Body of pancreas (tissue), 4 donors: ENCODE measurements around the gene SLC1A5. TPM values are rescaled to one million over a fixed set of nuclear protein-coding genes. Genes with fewer than 3 reads are reported as not detected.
A peak's percentile ranks its signal among the peaks of the same experiment; 100 is the strongest.

ENCODE experiments used
- ATAC-seq: fragments of 150-250 bp; one replicate; pipeline ENCODE4 v1.9.1; 2016
- DNase-seq, 4 donors: peaks; one replicate each; pipeline ENCODE4 v3.0.0-alpha.2; 2019
- H3K27ac ChIP-seq, 4 donors: fragments of 200-600 bp; sonication (generic); 1 replicate in 3 of 4; 2 replicates in 1 of 4; pipeline versions ENCODE4 v1.5.1 to v1.6.1; 2016 to 2019; ENCODE audit warnings: mild to moderate bottlenecking in 1 of 4, mixed read lengths in 1 of 4, moderate library complexity in 1 of 4
- H3K27me3 ChIP-seq, 2 donors: fragments of 200-600 bp; sonication (generic); one replicate each; pipeline ENCODE4 v1.6.0; 2016; ENCODE audit warnings: mild to moderate bottlenecking in 1 of 2
- H3K36me3 ChIP-seq, 2 donors: fragments of 200-600 bp; sonication (generic); replicated peaks in 1 of 2; 2 replicates each; pipeline ENCODE4 v1.5.1; 2016; ENCODE audit warnings: low read depth in 2 of 2; ENCODE audit not compliant: insufficient read depth in 1 of 2
- H3K4me1 ChIP-seq: fragments of 200-600 bp; sonication (generic); one replicate; pipeline ENCODE4 v1.6.0; 2016
- H3K4me3 ChIP-seq, 2 donors: fragments of 200-600 bp; sonication (generic); 1 replicate in 1 of 2; 2 replicates in 1 of 2; pipeline ENCODE4 v1.5.1; 2016 to 2019
- H3K9me3 ChIP-seq, 3 donors: fragments of 200-600 bp; sonication (generic); 1 replicate in 2 of 3; 2 replicates in 1 of 3; pipeline ENCODE4 v1.5.1; 2016
- POLR2A ChIP-seq, 3 donors: fragments of 450-650 bp; IDR thresholded peaks; one replicate each; pipeline ENCODE4 v1.6.1; 2016; ENCODE audit warnings: antibody characterized with exemption in 3 of 3, mild to moderate bottlenecking in 2 of 3
- WGBS, 2 donors: methylation state at CpG; one replicate each; pipeline ENCODE4 v1.1.5; 2017; 5-methylcytosine and 5-hydroxymethylcytosine counted together
- intact Hi-C: fragments of 100-400 bp; cut with DNase I; formaldehyde crosslinking; loops from one replicate; pipeline ENCODE4 v1.15.1; 2023
- total RNA-seq, 2 donors: library from RNA; depleted of rRNA; stranded (reverse); fragments of >200 nt; gene quantifications; one replicate each; pipeline ENCODE4 v1.1.0, GENCODE V29; 2016
- TF ChIP-seq, protein P1 (sequence below), 7 experiments: fragments of 450-650 bp in 4 of 7; fragments of 200-600 bp in 3 of 7; sonication (generic) in 3 of 7; IDR thresholded peaks; one replicate each; pipeline ENCODE4 v1.5.1; 2016 to 2019; ENCODE audit warnings: antibody characterized with exemption in 7 of 7

Gene SLC1A5
- total RNA-seq, 2 donors from 2014 or later = 31.4 to 39.2 TPM

DNA sequence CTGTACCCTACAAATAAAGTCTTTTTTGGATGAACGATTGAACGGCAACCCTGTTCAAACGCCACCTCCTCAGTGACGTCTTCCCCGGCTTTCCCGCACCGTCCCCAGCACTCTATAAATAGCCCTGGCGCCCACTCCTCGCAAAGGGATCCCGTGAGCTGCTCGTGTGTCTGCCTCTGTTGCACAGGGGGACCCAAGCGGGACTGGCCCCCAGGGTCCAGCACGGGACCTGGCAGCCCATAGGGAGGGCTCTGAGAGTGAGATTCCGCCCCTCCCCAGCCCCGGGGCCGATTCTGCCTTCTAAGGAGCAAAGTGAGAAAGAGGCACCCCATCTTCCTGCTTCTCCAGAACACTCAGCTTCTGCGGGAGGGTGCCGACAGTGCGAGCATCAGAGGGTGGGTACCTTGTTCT is 50.6 kb downstream of the SLC1A5 start:
- Histone ChIP-seq H3K27me3 (no peaks in the 10 kb centered on the region), H3K36me3 (peaks cover 0 to 4% of the 10 kb centered on the region in 2 donors), H3K4me3 (no peak overlapping the region), H3K4me1 (peaks cover 11% of the 10 kb centered on the region), H3K9me3 (no peaks in the 10 kb centered on the region), H3K27ac (no peak overlapping the region)
- intact Hi-C loops = no loop called here
- ATAC-seq (no peak), DNase-seq (no peak)
- TF ChIP-seq, protein P1, sequence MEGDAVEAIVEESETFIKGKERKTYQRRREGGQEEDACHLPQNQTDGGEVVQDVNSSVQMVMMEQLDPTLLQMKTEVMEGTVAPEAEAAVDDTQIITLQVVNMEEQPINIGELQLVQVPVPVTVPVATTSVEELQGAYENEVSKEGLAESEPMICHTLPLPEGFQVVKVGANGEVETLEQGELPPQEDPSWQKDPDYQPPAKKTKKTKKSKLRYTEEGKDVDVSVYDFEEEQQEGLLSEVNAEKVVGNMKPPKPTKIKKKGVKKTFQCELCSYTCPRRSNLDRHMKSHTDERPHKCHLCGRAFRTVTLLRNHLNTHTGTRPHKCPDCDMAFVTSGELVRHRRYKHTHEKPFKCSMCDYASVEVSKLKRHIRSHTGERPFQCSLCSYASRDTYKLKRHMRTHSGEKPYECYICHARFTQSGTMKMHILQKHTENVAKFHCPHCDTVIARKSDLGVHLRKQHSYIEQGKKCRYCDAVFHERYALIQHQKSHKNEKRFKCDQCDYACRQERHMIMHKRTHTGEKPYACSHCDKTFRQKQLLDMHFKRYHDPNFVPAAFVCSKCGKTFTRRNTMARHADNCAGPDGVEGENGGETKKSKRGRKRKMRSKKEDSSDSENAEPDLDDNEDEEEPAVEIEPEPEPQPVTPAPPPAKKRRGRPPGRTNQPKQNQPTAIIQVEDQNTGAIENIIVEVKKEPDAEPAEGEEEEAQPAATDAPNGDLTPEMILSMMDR (IDR thresholded peaks at IDR 0.05) = no peak
- no peak for TF ChIP-seq POLR2A (IDR thresholded peaks at IDR 0.05)
- WGBS, 2 donors = 81% methylated on average over 18 to 19 of the region's 19 CpGs

DNA sequence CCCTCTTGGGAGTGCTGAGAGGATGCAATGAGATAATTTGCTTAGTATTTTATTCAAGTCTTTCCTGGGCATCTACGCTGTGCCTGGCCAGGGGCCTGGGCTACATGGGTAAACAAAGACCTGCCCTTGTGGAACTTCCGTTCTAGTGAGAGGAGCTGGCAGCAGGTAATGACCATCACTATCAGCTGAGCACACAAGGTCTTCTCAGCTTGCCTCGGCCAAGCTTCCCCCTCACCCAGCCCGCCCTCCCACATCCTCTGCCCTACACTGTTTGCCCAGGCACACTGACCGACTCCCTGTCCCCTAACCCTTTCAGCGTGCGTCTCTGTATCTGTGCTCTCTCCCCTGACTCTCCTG is 51.1 kb downstream of the SLC1A5 start:
- H3K4me1 ChIP-seq = peaks cover 11% of the 10 kb centered on the region
- TF ChIP-seq, protein P1 (IDR thresholded peaks at IDR 0.05) = no peak
- TF ChIP-seq POLR2A (IDR thresholded peaks at IDR 0.05) = no peak
- no peaks in the 10 kb centered on the region for H3K27me3 ChIP-seq
- WGBS, 2 donors = 66 to 68% methylated on average over 6 to 7 of the region's 7 CpGs
- peak overlapping the region in 1 of 4 donors; percentile 14 for H3K27ac ChIP-seq
- peaks cover 0 to 4% of the 10 kb centered on the region in 2 donors for H3K36me3 ChIP-seq
- H3K9me3 ChIP-seq = no peaks in the 10 kb centered on the region
- DNase-seq = no peak
- H3K4me3 ChIP-seq = no peak overlapping the region
- no peak for ATAC-seq
- intact Hi-C loops = no loop called here

DNA sequence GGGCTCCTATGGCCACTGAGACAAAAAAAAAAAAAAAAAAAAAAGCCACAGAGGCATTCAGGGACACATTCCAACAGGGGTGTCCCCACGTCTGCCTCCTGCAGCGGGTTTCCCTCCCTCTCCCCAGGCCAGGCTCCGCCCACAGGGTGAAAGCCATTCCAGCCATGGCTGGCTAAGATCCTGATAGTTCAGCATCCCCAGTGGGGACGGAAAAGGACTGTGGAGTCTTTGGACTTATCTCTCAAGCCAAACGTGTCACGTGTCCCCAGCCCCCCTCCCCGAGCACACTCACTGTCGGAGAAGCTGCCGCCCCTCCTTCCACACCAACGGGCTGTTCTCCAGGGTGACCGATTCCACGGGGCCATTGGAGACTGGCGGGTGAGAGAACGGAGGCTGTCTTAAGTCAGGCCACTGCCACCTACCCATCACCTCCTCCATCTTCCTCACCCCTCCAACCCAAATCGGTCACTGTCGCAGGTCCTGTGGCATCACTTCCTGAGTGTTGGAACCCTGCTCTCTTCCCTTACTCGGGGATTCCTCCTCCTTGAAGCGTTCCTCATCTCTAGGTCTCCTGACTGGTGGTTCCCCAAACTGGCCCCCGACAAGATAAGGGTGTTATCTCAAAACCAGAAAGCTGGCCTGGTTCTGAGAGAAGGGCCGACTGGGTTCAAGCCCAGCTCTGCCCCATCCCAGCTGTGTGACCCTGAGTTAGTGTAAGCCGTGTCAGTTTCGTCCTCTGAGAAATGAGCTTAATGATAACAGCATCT is 51.7 kb downstream of the SLC1A5 start:
- peaks cover 11% of the 10 kb centered on the region for H3K4me1 ChIP-seq
- TF ChIP-seq, protein P1 (IDR thresholded peaks at IDR 0.05) = no peak
- TF ChIP-seq POLR2A (IDR thresholded peaks at IDR 0.05) = no peak
- DNase-seq (peak in 3 of 4 donors; percentile 56 to 63 (median 61)), ATAC-seq (peak; percentile 69)
- intact Hi-C loops = no loop called here
- no peak overlapping the region for H3K4me3 ChIP-seq
- 60 to 76% methylated on average over 17 to 22 of the region's 22 CpGs for WGBS, 2 donors
- peak overlapping the region in 2 of 4 donors; percentile 5 to 14 for H3K27ac ChIP-seq
- H3K9me3 ChIP-seq = no peaks in the 10 kb centered on the region
- H3K36me3 ChIP-seq = peaks cover 0 to 7% of the 10 kb centered on the region in 2 donors
- no peaks in the 10 kb centered on the region for H3K27me3 ChIP-seq

DNA sequence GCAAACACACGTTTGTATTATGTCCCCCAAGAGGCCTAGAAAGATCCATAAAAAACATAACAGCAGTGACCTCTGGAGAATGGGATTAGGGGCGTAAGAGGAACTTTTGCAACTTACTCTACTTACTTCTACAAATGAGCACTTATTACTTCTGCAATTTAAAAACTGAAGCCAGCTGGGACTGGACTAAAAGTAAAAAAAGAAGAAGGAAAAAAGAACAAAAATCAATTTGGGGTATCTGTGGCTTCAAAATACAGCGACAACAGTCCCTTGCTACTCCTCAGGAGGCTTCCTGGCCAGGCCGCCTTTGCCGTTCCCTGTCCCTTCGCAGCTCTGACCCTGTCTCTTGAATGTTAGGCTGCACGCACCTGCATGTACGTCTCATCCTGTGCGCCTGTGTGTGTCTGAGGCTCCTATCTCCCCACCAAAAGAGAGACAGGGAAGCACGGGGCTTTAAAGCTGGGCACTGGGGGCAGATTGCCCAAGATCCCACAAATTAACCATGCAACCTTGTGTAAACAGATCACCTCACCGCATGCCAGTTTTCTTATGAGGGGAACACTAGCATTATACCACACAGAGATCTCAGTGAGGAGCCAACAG is 54.6 kb downstream of the SLC1A5 start:
- WGBS, 2 donors = 80 to 87% methylated on average over 11 of the region's 11 CpGs
- H3K4me3 ChIP-seq = no peak overlapping the region
- peak overlapping the region in 1 of 4 donors; percentile 58 for H3K27ac ChIP-seq
- DNase-seq (no peak), ATAC-seq (no peak)
- H3K9me3 ChIP-seq = no peaks in the 10 kb centered on the region
- H3K4me1 ChIP-seq = no peaks in the 10 kb centered on the region
- H3K36me3 ChIP-seq = peaks cover 0 to 22% of the 10 kb centered on the region in 2 donors
- no peak for TF ChIP-seq POLR2A (IDR thresholded peaks at IDR 0.05)
- TF ChIP-seq, protein P1 (IDR thresholded peaks at IDR 0.05) = no peak
- H3K27me3 ChIP-seq = no peaks in the 10 kb centered on the region
- intact Hi-C loops = no loop called here
